CD4-positive, alpha-beta T cell (primary cell): ENCODE data around the gene YTHDF1. TPM values are rescaled to one million over a fixed set of nuclear protein-coding genes. Genes with fewer than 3 reads are reported as not detected.

Experiments
- ATAC-seq: fragments of 200-7000 bp; cut with Tn5 transposase; one replicate; pipeline ENCODE4 v1.10.0; 2022; ENCODE audit warnings: mild to moderate bottlenecking; ENCODE audit not compliant: poor library complexity
- CTCF ChIA-PET: fragments of 350-600 bp; sonication (Branson Sonifier 250); formaldehyde crosslinking; loops from one replicate; lab custom pipeline; 2021; ENCODE audit warnings: antibody characterized with exemption, inconsistent platforms; lab: Charles Lee
- POLR2A ChIA-PET: fragments of 350-600 bp; sonication (Branson Sonifier 250); formaldehyde crosslinking; loops from one replicate; lab custom pipeline; 2021; ENCODE audit warnings: antibody characterized with exemption, inconsistent platforms; lab: Charles Lee
- DNase-seq, 14 experiments: peaks; one replicate each; pipeline ENCODE4 v3.0.0-alpha.2; 2013 to 2020; ENCODE audit warnings: mixed read lengths in 2 of 14
- H3K27ac ChIP-seq, 2 donors: one replicate each; pipeline versions ENCODE4 v1.5.1 to v1.7.0; 2013; ENCODE audit warnings: low read length in 2 of 2, low read depth in 1 of 2, mild to moderate bottlenecking in 1 of 2
- H3K27me3 ChIP-seq, 2 experiments: 1 replicate in 1 of 2; 2 replicates in 1 of 2; pipeline versions ENCODE4 v1.6.1 to v1.7.0; 2013; ENCODE audit warnings: low read length in 2 of 2, control low read depth in 1 of 2, mild to moderate bottlenecking in 1 of 2, moderate library complexity in 1 of 2; ENCODE audit not compliant: insufficient read depth in 2 of 2, control insufficient read depth in 1 of 2
- H3K36me3 ChIP-seq: one replicate; pipeline ENCODE4 v1.6.1; 2013; ENCODE audit warnings: low read length, control low read depth; ENCODE audit not compliant: insufficient read depth
- H3K4me1 ChIP-seq: one replicate; pipeline ENCODE4 v1.6.1; 2013; ENCODE audit warnings: low read length, control low read depth; ENCODE audit not compliant: insufficient read depth
- H3K4me3 ChIP-seq: one replicate; pipeline ENCODE4 v1.5.1; 2013; ENCODE audit warnings: mild to moderate bottlenecking, low read length, moderate library complexity
- H3K9me3 ChIP-seq, 2 experiments: 1 replicate in 1 of 2; 2 replicates in 1 of 2; pipeline versions ENCODE4 v1.6.1 to v1.7.0; 2013; ENCODE audit warnings: low read length in 2 of 2, mild to moderate bottlenecking in 2 of 2, control low read depth in 1 of 2, moderate library complexity in 1 of 2; ENCODE audit not compliant: control insufficient read depth in 1 of 2, insufficient read depth in 1 of 2
- H3K27ac Mint-ChIP-seq: one replicate; pipeline ENCODE4 v1.8.0; 2020; ENCODE audit warnings: mixed read lengths
- H3K27me3 Mint-ChIP-seq: one replicate; pipeline ENCODE4 v1.8.0; 2021; ENCODE audit warnings: mixed read lengths
- H3K36me3 Mint-ChIP-seq: one replicate; pipeline ENCODE4 v1.8.0; 2021; ENCODE audit warnings: low read depth, mixed read lengths
- H3K4me1 Mint-ChIP-seq: one replicate; pipeline ENCODE4 v1.8.0; 2021; ENCODE audit warnings: low read depth, mixed read lengths
- H3K4me3 Mint-ChIP-seq: one replicate; pipeline ENCODE4 v1.8.0; 2020; ENCODE audit warnings: mild to moderate bottlenecking, mixed read lengths
- H3K9me3 Mint-ChIP-seq: one replicate; pipeline ENCODE4 v1.8.0; 2020; ENCODE audit warnings: mixed read lengths
- CTCF ChIP-seq: fragments of 200-600 bp; IDR thresholded peaks from one replicate; pipeline ENCODE4 v1.8.0; 2022; ENCODE audit warnings: antibody characterized with exemption, mild to moderate bottlenecking
- intact Hi-C, 2 experiments: fragments of 100-400 bp; cut with DNase I in 1 of 2; cut with micrococcal nuclease in 1 of 2; formaldehyde crosslinking; loops; one replicate each; pipeline versions ENCODE4 v1.15.1 to v1.9.0; 2023 to 2025; cut with DNase I, micrococcal nuclease
- total RNA-seq, 174 experiments: library from RNA in 2 of 174; stranded (reverse) in 2 of 174; gene quantifications; one replicate each; pipeline ENCODE4 v1.2.3 and lab custom pipeline; 2021 to 2026

YTHDF1 gene
- total RNA-seq, 2 experiments from 2014 or later: 43.7 to 44.1 TPM

GRCh38 chr20:63248835-63249591, 33.1 kb upstream of the YTHDF1 start:
- Histone ChIP-seq H3K4me3 (no peak overlapping the region), H3K36me3 (no peaks in the 10 kb centered on the region), H3K4me1 (peaks cover 14% of the 10 kb centered on the region), H3K27me3 (peaks cover 23 to 39% of the 10 kb centered on the region in 2 experiments), H3K9me3 (peaks cover 0 to 8% of the 10 kb centered on the region in 2 experiments), H3K27ac (no peak overlapping the region)
- Mint-ChIP-seq H3K4me1 (peaks cover 6% of the 10 kb centered on the region), H3K27ac (no peak overlapping the region), H3K36me3 (no peaks in the 10 kb centered on the region), H3K27me3 (peaks cover 44% of the 10 kb centered on the region), H3K9me3 (no peaks in the 10 kb centered on the region), H3K4me3 (no peak overlapping the region)
- CTCF ChIA-PET: no interaction called here
- no peak for TF ChIP-seq CTCF
- intact Hi-C loops: no loop called here
- ATAC-seq (no peak), DNase-seq (no peak)
- POLR2A ChIA-PET: no interaction called here

GRCh38 chr20:63247671-63248228, 31.8 kb upstream of the YTHDF1 start:
- no peak overlapping the region for H3K4me3 ChIP-seq
- Mint-ChIP-seq H3K27me3 (peaks cover 38% of the 10 kb centered on the region), H3K27ac (no peak overlapping the region), H3K9me3 (no peaks in the 10 kb centered on the region), H3K4me1 (peaks cover 3% of the 10 kb centered on the region), H3K36me3 (no peaks in the 10 kb centered on the region), H3K4me3 (no peak overlapping the region)
- peaks cover 6% of the 10 kb centered on the region for H3K4me1 ChIP-seq
- H3K9me3 ChIP-seq: no peaks in the 10 kb centered on the region
- ATAC-seq (no peak), DNase-seq (no peak)
- intact Hi-C loops: no loop called here
- ChIA-PET POLR2A (no interaction called here), CTCF (no interaction called here)
- peaks cover 15 to 32% of the 10 kb centered on the region in 2 experiments for H3K27me3 ChIP-seq
- H3K27ac ChIP-seq: no peak overlapping the region
- no peaks in the 10 kb centered on the region for H3K36me3 ChIP-seq
- no peak for TF ChIP-seq CTCF

- H3K36me3 Mint-ChIP-seq: no peaks in the 10 kb centered on the region
- H3K4me1 Mint-ChIP-seq: no peaks in the 10 kb centered on the region
- no peak overlapping the region for H3K27ac Mint-ChIP-seq
- Histone ChIP-seq H3K27me3 (peaks cover 5 to 21% of the 10 kb centered on the region in 2 experiments), H3K4me1 (peaks cover 5% of the 10 kb centered on the region), H3K36me3 (no peaks in the 10 kb centered on the region), H3K9me3 (no peaks in the 10 kb centered on the region), H3K27ac (no peak overlapping the region), H3K4me3 (no peak overlapping the region)
- H3K4me3 Mint-ChIP-seq: no peak overlapping the region
- ATAC-seq (no peak), DNase-seq (no peak)
- TF ChIP-seq CTCF: no peak
- intact Hi-C loops: no loop called here
- ChIA-PET POLR2A (no interaction called here), CTCF (no interaction called here)
- no peaks in the 10 kb centered on the region for H3K9me3 Mint-ChIP-seq
- peaks cover 36% of the 10 kb centered on the region for H3K27me3 Mint-ChIP-seq
These were observed 30.8 kb upstream of the YTHDF1 start for GRCh38 chr20:63246490-63247288.
